Measurements from ENCODE around the gene PECR. TPM values are rescaled to one million over a fixed set of nuclear protein-coding genes. Genes with fewer than 3 reads are reported as not detected.

PECR gene
- total RNA-seq, 1 donor from 2014 or later: 6.6 TPM

DNA sequence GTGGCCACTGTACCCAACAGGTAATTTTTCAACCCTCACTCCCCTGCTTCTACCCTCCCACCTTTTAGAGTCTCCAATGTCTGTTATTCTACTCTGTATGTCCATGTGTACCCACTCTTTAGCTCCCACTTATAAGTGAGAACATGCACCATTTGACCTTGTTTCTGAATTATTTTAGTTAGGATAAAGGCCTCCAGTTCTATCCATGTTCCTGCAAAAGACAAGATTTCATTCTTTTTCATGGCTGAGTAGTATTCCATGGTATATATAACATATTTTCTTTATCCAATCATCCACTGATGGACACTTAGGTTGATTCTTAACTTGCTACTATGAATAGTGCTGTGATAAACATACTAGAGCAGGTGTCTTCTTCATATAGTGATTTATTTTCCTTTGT, 9.1 kb downstream of the PECR start:
- Mint-ChIP-seq H3K4me3 (ENCODE audit: unreplicated experiment) (no peak overlapping the region), H3K27ac (ENCODE audit: unreplicated experiment) (no peak overlapping the region), H3K27me3 (ENCODE audit: unreplicated experiment) (no peaks in the 10 kb centered on the region), H3K36me3 (ENCODE audit: unreplicated experiment) (no peaks in the 10 kb centered on the region), H3K9me3 (ENCODE audit: unreplicated experiment) (no peaks in the 10 kb centered on the region), H3K4me1 (ENCODE audit: unreplicated experiment) (peaks cover 5% of the 10 kb centered on the region)
- DNase-seq (ENCODE audit: extremely low spot score, unreplicated experiment): no peak
- TF ChIP-seq, protein P1, sequence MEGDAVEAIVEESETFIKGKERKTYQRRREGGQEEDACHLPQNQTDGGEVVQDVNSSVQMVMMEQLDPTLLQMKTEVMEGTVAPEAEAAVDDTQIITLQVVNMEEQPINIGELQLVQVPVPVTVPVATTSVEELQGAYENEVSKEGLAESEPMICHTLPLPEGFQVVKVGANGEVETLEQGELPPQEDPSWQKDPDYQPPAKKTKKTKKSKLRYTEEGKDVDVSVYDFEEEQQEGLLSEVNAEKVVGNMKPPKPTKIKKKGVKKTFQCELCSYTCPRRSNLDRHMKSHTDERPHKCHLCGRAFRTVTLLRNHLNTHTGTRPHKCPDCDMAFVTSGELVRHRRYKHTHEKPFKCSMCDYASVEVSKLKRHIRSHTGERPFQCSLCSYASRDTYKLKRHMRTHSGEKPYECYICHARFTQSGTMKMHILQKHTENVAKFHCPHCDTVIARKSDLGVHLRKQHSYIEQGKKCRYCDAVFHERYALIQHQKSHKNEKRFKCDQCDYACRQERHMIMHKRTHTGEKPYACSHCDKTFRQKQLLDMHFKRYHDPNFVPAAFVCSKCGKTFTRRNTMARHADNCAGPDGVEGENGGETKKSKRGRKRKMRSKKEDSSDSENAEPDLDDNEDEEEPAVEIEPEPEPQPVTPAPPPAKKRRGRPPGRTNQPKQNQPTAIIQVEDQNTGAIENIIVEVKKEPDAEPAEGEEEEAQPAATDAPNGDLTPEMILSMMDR (IDR thresholded peaks at IDR 0.05): no peak

DNA sequence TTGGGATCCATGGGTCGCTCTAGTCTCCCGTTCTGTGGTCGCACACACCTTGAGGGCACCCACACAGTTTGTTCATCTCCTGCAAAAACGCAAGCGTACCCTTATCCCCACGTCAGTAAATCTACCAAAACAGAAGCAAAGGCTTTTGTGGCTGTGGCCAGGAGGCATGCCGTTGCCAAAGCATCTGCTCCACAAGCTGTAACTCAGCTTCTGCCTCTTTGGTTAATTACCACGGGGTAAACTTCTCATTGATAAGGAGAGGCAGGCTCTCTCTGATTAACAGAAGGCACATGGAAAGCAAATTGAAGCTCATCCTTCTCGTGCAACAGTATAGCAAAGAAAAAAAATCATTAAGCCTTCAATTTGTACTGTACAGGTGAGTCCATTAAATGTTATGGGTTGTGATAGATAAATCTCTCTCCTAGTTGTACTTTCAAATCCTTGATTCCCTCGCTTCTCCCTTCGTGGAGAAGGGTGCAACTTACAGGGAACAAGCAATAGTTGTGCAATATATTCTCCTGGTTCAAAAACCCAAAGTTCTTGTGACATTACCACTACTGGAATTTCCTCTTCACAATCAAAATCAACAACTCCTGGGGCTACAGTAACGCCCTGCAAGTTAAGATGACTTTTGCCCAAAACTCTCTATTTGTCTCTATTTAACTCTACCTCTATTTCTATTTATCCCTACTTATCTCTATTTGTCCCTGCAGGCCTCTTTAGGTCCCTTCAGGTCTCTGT, 10.3 kb downstream of the PECR start:
- Mint-ChIP-seq H3K27ac (ENCODE audit: unreplicated experiment) (no peak overlapping the region), H3K4me3 (ENCODE audit: unreplicated experiment) (no peak overlapping the region), H3K9me3 (ENCODE audit: unreplicated experiment) (no peaks in the 10 kb centered on the region), H3K4me1 (ENCODE audit: unreplicated experiment) (peaks cover 8% of the 10 kb centered on the region), H3K27me3 (ENCODE audit: unreplicated experiment) (no peaks in the 10 kb centered on the region), H3K36me3 (ENCODE audit: unreplicated experiment) (no peaks in the 10 kb centered on the region)
- TF ChIP-seq, protein P1 (IDR thresholded peaks at IDR 0.05): no peak
- DNase-seq (ENCODE audit: extremely low spot score, unreplicated experiment): no peak

DNA sequence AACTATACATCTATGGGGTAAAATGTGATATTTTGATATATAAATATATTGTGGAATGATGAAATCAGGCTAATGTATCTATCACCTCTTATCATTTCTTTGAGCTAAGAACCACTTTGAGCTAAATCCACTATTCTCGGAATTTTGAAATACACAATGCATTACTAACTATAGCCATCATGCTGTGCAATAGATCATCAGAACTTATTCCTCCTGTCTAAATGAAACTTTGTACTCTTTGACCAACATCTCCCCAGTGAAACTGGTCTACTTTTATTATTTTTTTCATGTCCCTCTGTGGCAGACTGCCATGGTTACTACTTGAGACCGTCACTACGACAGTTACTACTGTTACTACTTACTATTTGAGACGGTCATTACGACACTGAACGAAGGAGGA, 11.4 kb downstream of the PECR start:
- Mint-ChIP-seq H3K4me3 (ENCODE audit: unreplicated experiment) (no peak overlapping the region), H3K4me1 (ENCODE audit: unreplicated experiment) (peaks cover 10% of the 10 kb centered on the region), H3K27me3 (ENCODE audit: unreplicated experiment) (no peaks in the 10 kb centered on the region), H3K36me3 (ENCODE audit: unreplicated experiment) (no peaks in the 10 kb centered on the region), H3K9me3 (ENCODE audit: unreplicated experiment) (no peaks in the 10 kb centered on the region), H3K27ac (ENCODE audit: unreplicated experiment) (no peak overlapping the region)
- TF ChIP-seq, protein P1 (IDR thresholded peaks at IDR 0.05): no peak
- no peak for DNase-seq (ENCODE audit: extremely low spot score, unreplicated experiment)

DNA sequence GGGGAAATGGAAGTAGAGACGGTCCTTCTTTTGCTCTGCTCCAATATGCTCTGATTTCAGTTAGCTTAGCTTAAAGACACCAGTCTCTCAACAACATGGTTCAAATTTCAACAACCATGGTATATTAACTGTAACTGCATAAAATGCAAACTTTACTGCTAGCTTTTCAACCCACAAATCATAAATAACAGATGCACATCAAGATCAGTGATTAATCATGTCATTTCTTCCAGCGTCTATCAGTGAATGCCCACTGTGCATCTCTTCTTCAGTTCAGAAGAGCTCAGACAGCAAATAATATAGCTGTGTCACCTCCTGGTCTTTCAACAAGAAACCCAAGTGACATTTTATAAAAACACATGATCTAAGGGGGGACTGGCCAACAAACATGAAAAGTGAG, 12.6 kb downstream of the PECR start:
- H3K9me3 Mint-ChIP-seq (ENCODE audit: unreplicated experiment): no peaks in the 10 kb centered on the region
- peaks cover 4% of the 10 kb centered on the region for H3K36me3 Mint-ChIP-seq (ENCODE audit: unreplicated experiment)
- DNase-seq (ENCODE audit: extremely low spot score, unreplicated experiment): no peak
- no peak overlapping the region for H3K4me3 Mint-ChIP-seq (ENCODE audit: unreplicated experiment)
- TF ChIP-seq, protein P1 (IDR thresholded peaks at IDR 0.05): no peak
- no peak overlapping the region for H3K27ac Mint-ChIP-seq (ENCODE audit: unreplicated experiment)
- peaks cover 10% of the 10 kb centered on the region for H3K4me1 Mint-ChIP-seq (ENCODE audit: unreplicated experiment)
- no peaks in the 10 kb centered on the region for H3K27me3 Mint-ChIP-seq (ENCODE audit: unreplicated experiment)

DNA sequence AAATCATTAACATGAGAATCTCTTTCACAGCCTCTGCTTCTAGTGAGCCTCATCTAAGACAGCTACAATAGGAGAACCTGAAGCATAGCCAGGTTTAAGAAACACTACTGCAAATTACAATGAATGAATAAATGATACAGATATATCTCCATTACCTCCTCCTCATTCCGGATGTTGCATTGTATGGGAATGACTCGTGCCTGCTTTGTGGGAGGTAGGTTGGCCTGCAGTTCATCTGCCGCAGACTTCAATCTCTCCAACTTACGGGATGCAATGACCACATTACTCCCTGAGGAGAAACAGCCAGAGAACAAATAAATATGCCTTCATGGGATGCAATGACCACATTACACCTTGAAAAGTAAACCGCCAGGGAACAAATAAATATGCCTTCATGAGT, 15.4 kb downstream of the PECR start:
- H3K27ac Mint-ChIP-seq (ENCODE audit: unreplicated experiment): no peak overlapping the region
- DNase-seq (ENCODE audit: extremely low spot score, unreplicated experiment): no peak
- H3K36me3 Mint-ChIP-seq (ENCODE audit: unreplicated experiment): peaks cover 4% of the 10 kb centered on the region
- TF ChIP-seq, protein P1 (IDR thresholded peaks at IDR 0.05): no peak
- H3K27me3 Mint-ChIP-seq (ENCODE audit: unreplicated experiment): no peaks in the 10 kb centered on the region
- H3K9me3 Mint-ChIP-seq (ENCODE audit: unreplicated experiment): no peaks in the 10 kb centered on the region
- peaks cover 5% of the 10 kb centered on the region for H3K4me1 Mint-ChIP-seq (ENCODE audit: unreplicated experiment)
- H3K4me3 Mint-ChIP-seq (ENCODE audit: unreplicated experiment): no peak overlapping the region

All from osteocyte (in vitro differentiated cells).